Neuronal stem cell (in vitro differentiated cells): ENCODE results near the gene C16orf95.
A peak's percentile ranks its signal among the peaks of the same experiment; 100 is the strongest.

ENCODE experiments used
- DNase-seq: peaks from one replicate; pipeline ENCODE4 v3.0.0-alpha.2; 2013; ENCODE audit warnings: low spot score
- H2AFZ ChIP-seq: one replicate; pipeline ENCODE4 v1.6.1; 2013; ENCODE audit warnings: mild to moderate bottlenecking, low read length, inconsistent platforms
- H2AK5ac ChIP-seq: 2 replicates; pipeline ENCODE4 v1.6.1; 2013; ENCODE audit warnings: low read depth, mild to moderate bottlenecking, inconsistent platforms, low read length, moderate library complexity, mixed read lengths
- H2BK120ac ChIP-seq: 2 replicates; pipeline ENCODE4 v1.6.1; 2013; ENCODE audit warnings: low read depth, mild to moderate bottlenecking, inconsistent platforms, low read length, moderate library complexity, mixed read lengths
- H2BK12ac ChIP-seq: one replicate; pipeline ENCODE4 v1.6.1; 2013; ENCODE audit warnings: low read length, inconsistent platforms
- H2BK15ac ChIP-seq: 2 replicates; pipeline ENCODE4 v1.6.1; 2013; ENCODE audit warnings: mild to moderate bottlenecking, low read length, inconsistent platforms, mixed read lengths
- H2BK5ac ChIP-seq: one replicate; pipeline ENCODE4 v1.6.1; 2013; ENCODE audit warnings: inconsistent platforms, mild to moderate bottlenecking, low read length, moderate library complexity
- H3K14ac ChIP-seq: one replicate; pipeline ENCODE4 v1.6.1; 2013; ENCODE audit warnings: low read length, inconsistent platforms
- H3K18ac ChIP-seq: 2 replicates; pipeline ENCODE4 v1.6.1; 2013; ENCODE audit warnings: low read length, inconsistent platforms
- H3K23ac ChIP-seq: 2 replicates; pipeline ENCODE4 v1.6.1; 2013; ENCODE audit warnings: low read depth, mild to moderate bottlenecking, mixed read lengths, low read length, inconsistent platforms; ENCODE audit not compliant: poor library complexity
- H3K27ac ChIP-seq: replicated peaks from 3 replicates; pipeline ENCODE4 v1.5.1; 2013; ENCODE audit warnings: low read length, inconsistent platforms
- H3K27me3 ChIP-seq, 3 experiments: 2 replicates each; pipeline ENCODE4 v1.6.1; 2013; ENCODE audit warnings: low read length in 3 of 3, mild to moderate bottlenecking in 2 of 3, inconsistent platforms in 1 of 3, low read depth in 1 of 3, mixed read lengths in 1 of 3, moderate library complexity in 1 of 3; ENCODE audit not compliant: control insufficient read depth in 3 of 3, insufficient read depth in 3 of 3
- H3K36me3 ChIP-seq, 2 donors: replicated peaks in 1 of 2; 2 replicates each; pipeline ENCODE4 v1.6.1; 2013; ENCODE audit warnings: low read length in 2 of 2; ENCODE audit not compliant: control insufficient read depth in 2 of 2, insufficient read depth in 2 of 2
- H3K4ac ChIP-seq: 2 replicates; pipeline ENCODE4 v1.6.1; 2013; ENCODE audit warnings: inconsistent platforms, mild to moderate bottlenecking, low read length, moderate library complexity
- H3K4me1 ChIP-seq, 2 donors: 1 replicate in 1 of 2; 2 replicates in 1 of 2; pipeline ENCODE4 v1.6.1; 2013; ENCODE audit warnings: low read length in 2 of 2, low read depth in 1 of 2; ENCODE audit not compliant: control insufficient read depth in 2 of 2, insufficient read depth in 1 of 2
- H3K4me2 ChIP-seq: one replicate; pipeline ENCODE4 v1.6.1; 2013; ENCODE audit warnings: mild to moderate bottlenecking, low read length, inconsistent platforms; ENCODE audit not compliant: insufficient read depth, poor library complexity, severe bottlenecking
- H3K4me3 ChIP-seq, 2 donors: 2 replicates each; pipeline ENCODE4 v1.5.1; 2013; ENCODE audit warnings: low read length in 2 of 2, mild to moderate bottlenecking in 2 of 2, inconsistent platforms in 1 of 2, moderate library complexity in 1 of 2
- H3K79me1 ChIP-seq: one replicate; pipeline ENCODE4 v1.6.1; 2013; ENCODE audit warnings: low read depth, mild to moderate bottlenecking, inconsistent platforms, low read length, moderate library complexity
- H3K9ac ChIP-seq: one replicate; pipeline ENCODE4 v1.6.1; 2013; ENCODE audit warnings: mild to moderate bottlenecking, low read depth, low read length, inconsistent platforms; ENCODE audit not compliant: poor library complexity
- H3K9me3 ChIP-seq, 2 donors: replicated peaks in 1 of 2; 2 replicates each; pipeline versions ENCODE3 to v1.6.1; 2013; ENCODE audit warnings: low read length in 2 of 2, mild to moderate bottlenecking in 2 of 2, inconsistent platforms in 1 of 2, low read depth in 1 of 2, mixed read lengths in 1 of 2, moderate library complexity in 1 of 2; ENCODE audit not compliant: control insufficient read depth in 2 of 2, insufficient read depth in 1 of 2
- H4K8ac ChIP-seq: one replicate; pipeline ENCODE4 v1.6.1; 2013; ENCODE audit warnings: low read depth, mild to moderate bottlenecking, inconsistent platforms, low read length, moderate library complexity
- H4K91ac ChIP-seq: one replicate; pipeline ENCODE4 v1.6.1; 2013; ENCODE audit warnings: low read length, low read depth, mild to moderate bottlenecking, inconsistent platforms; ENCODE audit not compliant: poor library complexity
- WGBS, 2 donors: extraction: QIAGEN DNeasy Blood & Tissue Kit; methylation state at CpG; one replicate each; pipeline ENCODE4 v1.1.7; 2013; ENCODE audit warnings: missing lambda C conversion rate in 2 of 2, mixed read lengths in 1 of 2; ENCODE audit not compliant: insufficient read length in 2 of 2, insufficient replicate concordance in 1 of 2; ENCODE audit errors: extremely low coverage in 2 of 2; 5-methylcytosine and 5-hydroxymethylcytosine counted together

C16orf95 gene

GRCh38 chr16:87305505-87306391 lies 11.4 kb downstream of the C16orf95 start:
- H3K4me2 ChIP-seq, result no peak overlapping the region
- H2BK5ac ChIP-seq, result no peak overlapping the region
- H3K23ac ChIP-seq, result peak overlapping the region; percentile 29
- no peak overlapping the region for H4K91ac ChIP-seq
- H3K4ac ChIP-seq, result no peak overlapping the region
- no peak overlapping the region for H3K14ac ChIP-seq
- H2AFZ ChIP-seq, result no peak overlapping the region
- H3K36me3 ChIP-seq, result peaks cover 0 to 3% of the 10 kb centered on the region in 2 donors
- peak overlapping the region; percentile 88 for H3K18ac ChIP-seq
- peaks cover 0 to 4% of the 10 kb centered on the region in 2 donors for H3K4me1 ChIP-seq
- H3K4me3 ChIP-seq, result no peak overlapping the region
- H2AK5ac ChIP-seq, result no peak overlapping the region
- no peak for DNase-seq
- H3K9ac ChIP-seq, result no peak overlapping the region
- no peak overlapping the region for H2BK120ac ChIP-seq
- no peaks in the 10 kb centered on the region for H3K27me3 ChIP-seq
- H3K9me3 ChIP-seq, result peaks cover 0 to 3% of the 10 kb centered on the region in 2 donors
- H2BK15ac ChIP-seq, result no peak overlapping the region
- no CpG with 5 or more reads among the region's 30 CpGs for WGBS, 2 donors
- H3K79me1 ChIP-seq, result no peaks in the 10 kb centered on the region
- H3K27ac ChIP-seq, result no peak overlapping the region
- H4K8ac ChIP-seq, result no peak overlapping the region
- no peak overlapping the region for H2BK12ac ChIP-seq

- no peak overlapping the region for H3K4ac ChIP-seq
- H2AK5ac ChIP-seq, result no peak overlapping the region
Observed at GRCh38 chr16:87304951-87305350, 12.2 kb downstream of the C16orf95 start.

GRCh38 chr16:87303962-87304521 lies 13.2 kb downstream of the C16orf95 start:
- H3K23ac ChIP-seq, result no peak overlapping the region
- WGBS, 2 donors, result no CpG with 5 or more reads among the region's 4 CpGs
- no peak overlapping the region for H3K4ac ChIP-seq

More at GRCh38 chr16:87304951-87305350, 12.2 kb downstream of the C16orf95 start:
- peaks cover 0 to 3% of the 10 kb centered on the region in 2 donors for H3K9me3 ChIP-seq
- no peak overlapping the region for H3K27ac ChIP-seq
- peaks cover 0 to 1% of the 10 kb centered on the region in 2 donors for H3K4me1 ChIP-seq
- H3K18ac ChIP-seq, result peak overlapping the region; percentile 13
- no peak overlapping the region for H2BK5ac ChIP-seq
- no peak overlapping the region for H4K8ac ChIP-seq
- no peak overlapping the region for H3K23ac ChIP-seq
- H2AFZ ChIP-seq, result no peak overlapping the region
- H4K91ac ChIP-seq, result no peak overlapping the region
- H2BK120ac ChIP-seq, result no peak overlapping the region
- no peak overlapping the region for H3K4me2 ChIP-seq
- H3K79me1 ChIP-seq, result no peaks in the 10 kb centered on the region
- H3K27me3 ChIP-seq, result no peaks in the 10 kb centered on the region
- H2BK15ac ChIP-seq, result no peak overlapping the region
- no CpG with 5 or more reads among the region's 10 CpGs for WGBS, 2 donors
- H3K36me3 ChIP-seq, result peaks cover 0 to 3% of the 10 kb centered on the region in 2 donors
- H3K4me3 ChIP-seq, result no peak overlapping the region
- no peak overlapping the region for H3K14ac ChIP-seq
- no peak overlapping the region for H3K9ac ChIP-seq
- no peak overlapping the region for H2BK12ac ChIP-seq
- DNase-seq, result no peak

GRCh38 chr16:87303431-87303930 lies 13.7 kb downstream of the C16orf95 start:
- no peak overlapping the region for H4K91ac ChIP-seq
- H3K4me2 ChIP-seq, result no peak overlapping the region
- H3K27ac ChIP-seq, result no peak overlapping the region

More at GRCh38 chr16:87303962-87304521, 13.2 kb downstream of the C16orf95 start:
- Histone ChIP-seq H3K18ac (no peak overlapping the region), H3K4me2 (no peak overlapping the region), H4K8ac (no peak overlapping the region), H2BK15ac (no peak overlapping the region), H2BK5ac (no peak overlapping the region), H3K36me3 (peaks cover 0 to 3% of the 10 kb centered on the region in 2 donors), H2AFZ (no peak overlapping the region), H3K27ac (no peak overlapping the region), H2BK120ac (no peak overlapping the region), H3K4me1 (peaks cover 0 to 1% of the 10 kb centered on the region in 2 donors), H3K9me3 (peaks cover 0 to 3% of the 10 kb centered on the region in 2 donors), H3K9ac (no peak overlapping the region), H3K27me3 (no peaks in the 10 kb centered on the region), H3K79me1 (no peaks in the 10 kb centered on the region), H3K4me3 (peak overlapping the region in 1 of 2 donors; percentile 58), H2AK5ac (peak overlapping the region; percentile 33), H4K91ac (no peak overlapping the region), H3K14ac (no peak overlapping the region), H2BK12ac (no peak overlapping the region)
- DNase-seq, result no peak

More at GRCh38 chr16:87303431-87303930, 13.7 kb downstream of the C16orf95 start:
- Histone ChIP-seq H2BK15ac (no peak overlapping the region), H3K4me1 (peaks cover 0 to 1% of the 10 kb centered on the region in 2 donors), H3K23ac (no peak overlapping the region), H3K4me3 (no peak overlapping the region), H3K14ac (no peak overlapping the region), H3K4ac (no peak overlapping the region), H2BK120ac (no peak overlapping the region), H3K18ac (no peak overlapping the region), H2BK12ac (no peak overlapping the region), H3K9me3 (peaks cover 0 to 1% of the 10 kb centered on the region in 2 donors), H4K8ac (no peak overlapping the region), H3K36me3 (peaks cover 0 to 3% of the 10 kb centered on the region in 2 donors), H3K79me1 (no peaks in the 10 kb centered on the region), H2BK5ac (no peak overlapping the region), H3K27me3 (no peaks in the 10 kb centered on the region), H2AK5ac (no peak overlapping the region), H2AFZ (no peak overlapping the region), H3K9ac (no peak overlapping the region)
- DNase-seq, result no peak
- no CpG with 5 or more reads among the region's 7 CpGs for WGBS, 2 donors
